Transverse colon (tissue), 4 donors: Measurements from ENCODE around the gene ABCC10.

Source experiments
- CTCF ChIP-seq, 5 experiments: fragments of 200-600 bp in 3 of 5; fragments of 450-650 bp in 2 of 5; sonication (generic) in 3 of 5; IDR thresholded peaks; 1 replicate in 2 of 5; 2 replicates in 3 of 5; pipeline ENCODE4 v1.5.1; 2016 to 2017; ENCODE audit warnings: antibody characterized with exemption in 5 of 5, inconsistent platforms in 3 of 5, mild to moderate bottlenecking in 2 of 5, moderate library complexity in 1 of 5
- POLR2A ChIP-seq: fragments of 450-650 bp; IDR thresholded peaks from one replicate; pipeline ENCODE4 v1.6.1; 2016; ENCODE audit warnings: antibody characterized with exemption, mild to moderate bottlenecking, moderate library complexity
- POLR2AphosphoS5 ChIP-seq, 3 donors: sonication (generic); formaldehyde crosslinking; IDR thresholded peaks; one replicate each; pipeline ENCODE4 v1.6.1; 2016; ENCODE audit warnings: antibody characterized with exemption in 3 of 3

- TF ChIP-seq POLR2AphosphoS5 (IDR thresholded peaks at IDR 0.05): no peak
- TF ChIP-seq CTCF (IDR thresholded peaks at IDR 0.05): no peak
- TF ChIP-seq POLR2A: no peak
These were observed 67.0 kb downstream of the ABCC10 start for GRCh38 chr6:43494321-43494720.
